Left ventricle myocardium inferior (tissue), 1 donor: Measurements from ENCODE around the gene PPHLN1. TPM values are rescaled to one million over a fixed set of nuclear protein-coding genes. Genes with fewer than 3 reads are reported as not detected.
A peak's percentile ranks its signal among the peaks of the same experiment; 100 is the strongest.

ENCODE experiments used
- DNase-seq: peaks from one replicate; pipeline ENCODE4 v3.0.0-alpha.2; 2020
- H3K27ac ChIP-seq: fragments of 200-600 bp; replicated peaks from 2 replicates; pipeline ENCODE4 v1.8.0; 2021
- H3K27me3 ChIP-seq: fragments of 200-600 bp; 2 replicates; pipeline ENCODE4 v1.8.0; 2021; ENCODE audit warnings: low read depth
- H3K36me3 ChIP-seq: fragments of 200-600 bp; 2 replicates; pipeline ENCODE4 v1.8.0; 2021
- H3K4me1 ChIP-seq: fragments of 200-600 bp; 2 replicates; pipeline ENCODE4 v1.8.0; 2021
- H3K4me3 ChIP-seq: fragments of 200-600 bp; 2 replicates; pipeline ENCODE4 v1.8.0; 2021; ENCODE audit warnings: mild to moderate bottlenecking, moderate library complexity
- H3K9me3 ChIP-seq: fragments of 200-600 bp; replicated peaks from 2 replicates; pipeline ENCODE4 v1.8.0; 2021
- CTCF ChIP-seq: fragments of 200-600 bp; IDR thresholded peaks from 2 replicates; pipeline ENCODE4 v1.8.0; 2021; ENCODE audit warnings: antibody characterized with exemption, mild to moderate bottlenecking, borderline replicate concordance
- intact Hi-C: fragments of 100-400 bp; cut with micrococcal nuclease; formaldehyde crosslinking; loops from one replicate; pipeline ENCODE4 v1.11.0; 2022
- total RNA-seq: library from RNA; stranded (reverse); fragmentation: NEBNext Ultra II Directional; extraction: Animal tissue kit (Norgen Biotek cat#: 25700); gene quantifications from one replicate; pipeline ENCODE4 v1.2.1, GENCODE V29; 2021
- donor health status: DM: no; HTN: yes; CAD: no; lungs with severe emphysema.

The PPHLN1 gene
- total RNA-seq, 1 donor from 2014 or later: 31.4 TPM

DNA sequence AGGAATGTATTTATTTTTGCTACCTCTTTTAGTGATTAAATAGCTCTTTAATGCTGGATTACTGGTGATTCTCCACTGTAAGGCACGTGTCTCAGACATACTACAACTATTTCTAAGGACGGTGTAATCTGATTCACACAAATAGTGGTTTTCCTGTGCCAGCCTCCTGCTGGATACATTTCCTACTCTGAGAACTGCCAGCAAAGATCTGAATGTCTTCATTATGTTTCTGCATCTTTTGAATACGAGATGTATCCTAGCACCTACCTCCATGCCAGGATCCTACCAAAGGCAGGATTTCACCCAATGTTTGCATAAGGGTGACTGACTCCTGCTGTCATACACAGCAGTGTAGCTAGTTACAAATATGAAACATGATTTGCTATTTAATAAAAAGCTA lies 143.0 kb downstream of the PPHLN1 start:
- no peak for DNase-seq
- H3K27ac ChIP-seq: peak overlapping the region; percentile 62
- peaks cover 55% of the 10 kb centered on the region for H3K36me3 ChIP-seq
- peaks cover 53% of the 10 kb centered on the region for H3K4me1 ChIP-seq
- H3K4me3 ChIP-seq: no peak overlapping the region
- TF ChIP-seq CTCF: no peak
- H3K9me3 ChIP-seq: no peaks in the 10 kb centered on the region
- no peaks in the 10 kb centered on the region for H3K27me3 ChIP-seq
- intact Hi-C loops: no loop called here

GRCh38 chr12:42469355-42470175 lies 143.6 kb downstream of the PPHLN1 start:
- intact Hi-C loops: no loop called here
- no peak for DNase-seq
- H3K36me3 ChIP-seq: peaks cover 49% of the 10 kb centered on the region
- peaks cover 60% of the 10 kb centered on the region for H3K4me1 ChIP-seq
- H3K27me3 ChIP-seq: no peaks in the 10 kb centered on the region
- H3K9me3 ChIP-seq: no peaks in the 10 kb centered on the region
- H3K27ac ChIP-seq: peak overlapping the region; percentile 62
- no peak for TF ChIP-seq CTCF
- no peak overlapping the region for H3K4me3 ChIP-seq

- Histone ChIP-seq H3K36me3 (peaks cover 24% of the 10 kb centered on the region), H3K4me3 (no peak overlapping the region), H3K27ac (peak overlapping the region; percentile 54), H3K4me1 (peaks cover 73% of the 10 kb centered on the region), H3K9me3 (no peaks in the 10 kb centered on the region), H3K27me3 (no peaks in the 10 kb centered on the region)
- DNase-seq: no peak
- intact Hi-C loops: no loop called here
- no peak for TF ChIP-seq CTCF
These were observed 146.4 kb downstream of the PPHLN1 start for GRCh38 chr12:42472376-42472775.

- DNase-seq: no peak
- H3K36me3 ChIP-seq: peaks cover 22% of the 10 kb centered on the region
- H3K4me1 ChIP-seq: peaks cover 70% of the 10 kb centered on the region
- H3K4me3 ChIP-seq: no peak overlapping the region
- no peaks in the 10 kb centered on the region for H3K27me3 ChIP-seq
- no peaks in the 10 kb centered on the region for H3K9me3 ChIP-seq
- peak overlapping the region; percentile 54 for H3K27ac ChIP-seq
- TF ChIP-seq CTCF: no peak
- intact Hi-C loops: no loop called here
These were observed 147.2 kb downstream of the PPHLN1 start for GRCh38 chr12:42473130-42473529.

DNA sequence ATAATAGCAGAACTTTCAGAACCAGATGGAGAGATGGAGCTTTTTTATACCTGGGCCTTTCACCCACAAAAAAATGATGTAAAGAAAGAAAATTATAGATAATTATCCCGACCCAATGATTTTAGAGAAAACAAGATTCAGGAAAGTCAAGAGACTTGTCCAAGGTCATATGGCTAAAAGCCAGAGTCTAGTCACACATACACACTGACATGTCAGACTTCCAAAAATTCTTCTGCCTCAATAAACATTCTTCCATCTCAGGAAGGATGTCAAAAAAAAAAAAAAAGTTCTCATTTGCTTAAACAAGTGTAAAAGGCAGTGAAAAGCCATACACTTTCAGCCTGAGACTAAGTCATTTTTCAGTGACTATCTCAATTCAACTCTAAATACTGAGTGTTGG lies 147.6 kb downstream of the PPHLN1 start:
- TF ChIP-seq CTCF: no peak
- no peak overlapping the region for H3K27ac ChIP-seq
- DNase-seq: no peak
- intact Hi-C loops: no loop called here
- peaks cover 19% of the 10 kb centered on the region for H3K36me3 ChIP-seq
- H3K4me1 ChIP-seq: peaks cover 71% of the 10 kb centered on the region
- no peaks in the 10 kb centered on the region for H3K27me3 ChIP-seq
- H3K9me3 ChIP-seq: no peaks in the 10 kb centered on the region
- no peak overlapping the region for H3K4me3 ChIP-seq
